Airway epithelial cell (primary cell): ENCODE measurements around the gene GMPR2. TPM values are rescaled to one million over a fixed set of nuclear protein-coding genes. Genes with fewer than 3 reads are reported as not detected.

Experiments
- total RNA-seq: library from RNA; depleted of rRNA; stranded (reverse); fragments of >200 nt; gene quantifications from 2 replicates; pipeline ENCODE4 v1.2.3, GENCODE V29; 2015

GMPR2 gene
- 30.3 and 45.9 TPM in 2 replicates for total RNA-seq

DNA sequence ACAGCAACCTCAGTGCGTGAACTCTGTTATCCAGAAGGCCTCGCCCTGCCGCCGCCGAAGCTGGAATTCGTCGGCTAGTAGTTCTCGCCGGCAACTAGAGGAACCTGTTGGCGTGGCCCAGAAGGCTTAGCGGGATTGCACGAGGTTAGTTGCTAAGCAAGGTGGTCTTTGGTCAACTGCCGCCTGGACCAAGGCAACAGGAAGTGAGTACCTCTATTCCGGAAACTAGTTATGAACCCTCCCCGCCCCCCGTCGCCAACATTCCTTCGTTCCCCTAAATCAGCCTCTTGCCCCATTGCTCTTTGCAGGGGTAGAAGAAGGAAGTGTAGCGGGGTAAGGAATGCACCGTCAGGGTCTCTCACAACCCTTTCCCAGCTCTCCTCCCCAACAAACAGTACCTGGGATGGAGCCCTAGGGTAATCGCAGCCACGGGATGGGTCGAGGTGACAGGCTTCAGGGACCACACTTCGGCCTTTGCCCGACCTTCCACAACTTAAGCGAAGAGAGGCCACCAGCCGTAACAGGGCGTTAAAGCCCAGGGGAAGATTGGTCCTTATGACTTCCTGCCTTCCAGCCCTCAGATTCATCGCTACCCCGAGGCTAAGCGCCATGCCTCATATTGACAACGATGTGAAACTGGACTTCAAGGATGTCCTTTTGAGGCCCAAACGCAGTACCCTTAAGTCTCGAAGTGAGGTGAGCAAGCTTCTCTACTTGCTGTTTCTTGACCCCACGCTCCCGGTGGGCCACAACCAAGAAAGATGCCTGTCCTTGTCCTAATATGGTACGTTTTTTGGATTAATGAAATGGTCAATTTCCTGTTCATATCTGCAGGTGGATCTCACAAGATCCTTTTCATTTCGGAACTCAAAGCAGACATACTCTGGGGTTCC lies at the start of gene GMPR2:
Gene GMPR2 (plus strand): TSS at position 285 of the 893 bp plus-strand sequence. CDS start 325 bp downstream, at position 610.

DNA sequence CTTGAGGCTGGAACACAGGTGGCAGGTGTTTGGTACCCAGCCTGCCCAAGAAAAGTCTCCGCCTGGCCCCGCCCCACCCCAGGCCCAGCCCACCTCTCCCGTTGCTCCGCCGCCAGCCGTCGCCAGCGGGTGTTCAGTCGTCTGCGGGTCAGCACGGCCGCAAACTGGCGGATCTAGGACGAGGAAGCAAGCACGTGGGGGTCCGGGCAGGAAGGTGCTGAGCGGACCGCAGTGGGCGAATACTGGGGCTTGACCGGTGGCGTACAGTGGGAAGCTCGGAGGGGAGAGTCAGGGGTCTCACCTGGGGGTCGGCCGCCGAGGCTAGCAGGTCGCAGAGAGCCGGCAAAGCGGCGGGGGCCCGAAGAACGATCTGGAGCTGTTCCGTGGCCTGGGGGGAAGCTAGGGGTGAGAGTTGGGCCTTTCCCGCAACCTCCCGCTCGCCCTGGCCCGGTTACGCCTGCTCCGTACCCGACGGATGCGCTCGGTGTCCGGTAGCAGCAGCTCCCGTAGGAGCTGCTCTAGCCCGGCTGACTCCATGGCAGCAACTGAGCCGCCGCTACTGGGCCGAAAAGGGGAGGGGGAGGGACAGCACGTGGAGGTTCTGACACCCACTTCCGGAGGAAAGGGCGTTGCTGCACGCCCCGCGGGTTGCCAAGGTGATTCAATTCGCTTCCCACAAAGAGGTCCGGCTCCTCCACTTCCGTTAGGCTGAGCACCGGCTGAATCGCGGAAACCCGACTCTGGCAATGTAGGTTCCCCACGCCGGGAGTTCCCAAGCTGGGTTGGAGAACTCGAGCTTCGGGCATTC lies 44.3 kb upstream of the GMPR2 start, which contains the start of gene IPO4:
Gene IPO4 (minus strand): TSS at position 566 of the 808 bp plus-strand sequence. CDS start 29 bp downstream, at position 537.

DNA sequence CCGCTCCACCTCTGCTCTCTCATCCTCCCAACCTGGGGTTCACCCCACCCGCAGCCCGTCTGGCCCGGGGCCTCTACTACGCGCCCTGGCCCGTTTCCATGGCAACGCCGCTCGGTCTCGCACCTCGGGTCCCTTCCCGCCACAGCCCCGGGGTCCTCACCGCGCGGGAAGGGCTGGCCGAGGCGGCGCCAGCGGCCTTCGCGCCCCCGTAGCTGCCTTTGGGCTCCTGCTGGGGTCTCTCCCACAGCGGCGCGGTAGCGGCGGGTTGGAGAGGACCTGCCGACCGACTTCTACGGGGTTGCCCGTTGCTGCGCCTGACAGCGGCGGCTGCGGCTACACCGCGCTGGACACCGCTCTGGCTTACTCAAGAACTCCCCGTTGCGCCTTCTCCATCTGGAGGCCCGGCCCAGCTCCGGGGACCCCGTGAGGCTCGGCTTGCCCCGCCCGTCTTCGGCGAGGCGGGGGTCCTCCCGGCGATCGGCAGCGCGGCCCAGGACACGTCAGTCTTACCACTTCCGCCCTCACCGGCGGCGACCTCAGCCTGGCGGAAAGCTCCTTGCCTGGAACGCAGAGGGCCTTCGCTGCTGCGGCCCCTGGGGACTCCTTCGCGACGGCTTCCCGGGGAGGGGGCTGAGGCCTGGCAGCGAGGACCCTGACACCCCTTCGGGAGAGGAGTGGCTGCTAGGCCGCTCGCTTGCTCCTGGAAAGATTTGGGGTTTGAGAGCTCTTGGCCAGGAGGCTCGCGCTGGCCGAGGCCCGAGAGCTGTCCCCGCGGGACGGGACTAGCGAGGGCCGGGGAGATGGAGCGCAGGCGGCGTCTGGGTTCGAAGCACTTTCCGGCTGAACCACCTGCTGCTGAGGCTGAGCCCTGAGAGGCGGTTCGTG lies 37.3 kb upstream of the GMPR2 start, which contains the start of gene TM9SF1:
Gene TM9SF1 (minus strand): TSS at position 256 of the 885 bp plus-strand sequence. CDS start 422 bp downstream, outside the sequence.

DNA sequence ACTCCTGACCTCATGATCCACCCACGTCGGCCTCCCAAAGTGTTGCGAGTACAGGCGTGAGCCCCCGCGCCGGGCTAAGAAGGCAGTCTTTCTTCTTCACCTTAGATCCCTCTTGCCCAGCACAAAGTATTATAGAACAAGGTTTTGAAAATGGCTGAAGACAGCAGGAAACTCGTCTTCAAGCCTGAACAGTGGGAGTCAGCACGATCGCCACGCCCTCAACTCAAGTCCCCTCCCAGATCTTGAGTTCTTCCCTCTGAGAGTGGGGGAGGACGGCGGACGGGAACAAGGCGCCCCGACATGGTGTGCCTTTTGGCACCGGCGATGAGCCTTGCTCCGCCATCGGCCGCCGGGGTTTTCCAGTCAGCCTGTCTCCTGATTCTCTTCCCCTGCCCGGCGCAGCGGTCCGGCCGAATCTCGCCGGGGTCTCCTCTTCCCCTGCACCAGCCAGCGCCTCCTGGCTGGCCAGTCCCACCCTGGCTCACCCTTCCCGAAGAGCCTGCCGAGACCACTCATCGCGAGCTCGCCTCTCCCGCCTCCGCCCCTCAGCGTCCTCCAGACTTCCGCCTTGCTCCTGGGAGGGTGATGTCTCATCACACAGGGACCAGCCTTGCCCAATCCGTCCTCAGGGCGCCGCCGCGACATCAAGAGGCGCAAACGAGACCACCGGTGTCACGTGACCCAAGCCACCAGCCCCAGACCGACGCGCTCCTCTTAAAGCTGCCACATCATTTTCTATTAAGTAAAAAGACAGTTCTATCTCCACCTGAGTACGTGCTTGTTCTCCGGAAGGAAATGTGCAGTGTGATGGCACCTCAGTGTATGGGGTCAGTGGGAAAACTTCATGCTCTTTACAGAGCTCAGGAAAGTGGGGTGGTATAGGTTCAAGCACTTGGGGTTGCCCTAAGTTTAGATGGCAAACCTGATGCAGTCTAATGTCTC lies 19.5 kb upstream of the GMPR2 start, which contains the start of gene CHMP4A:
Gene CHMP4A (minus strand): TSS at position 565 of the 942 bp plus-strand sequence. CDS start 49 bp downstream, at position 516.

DNA sequence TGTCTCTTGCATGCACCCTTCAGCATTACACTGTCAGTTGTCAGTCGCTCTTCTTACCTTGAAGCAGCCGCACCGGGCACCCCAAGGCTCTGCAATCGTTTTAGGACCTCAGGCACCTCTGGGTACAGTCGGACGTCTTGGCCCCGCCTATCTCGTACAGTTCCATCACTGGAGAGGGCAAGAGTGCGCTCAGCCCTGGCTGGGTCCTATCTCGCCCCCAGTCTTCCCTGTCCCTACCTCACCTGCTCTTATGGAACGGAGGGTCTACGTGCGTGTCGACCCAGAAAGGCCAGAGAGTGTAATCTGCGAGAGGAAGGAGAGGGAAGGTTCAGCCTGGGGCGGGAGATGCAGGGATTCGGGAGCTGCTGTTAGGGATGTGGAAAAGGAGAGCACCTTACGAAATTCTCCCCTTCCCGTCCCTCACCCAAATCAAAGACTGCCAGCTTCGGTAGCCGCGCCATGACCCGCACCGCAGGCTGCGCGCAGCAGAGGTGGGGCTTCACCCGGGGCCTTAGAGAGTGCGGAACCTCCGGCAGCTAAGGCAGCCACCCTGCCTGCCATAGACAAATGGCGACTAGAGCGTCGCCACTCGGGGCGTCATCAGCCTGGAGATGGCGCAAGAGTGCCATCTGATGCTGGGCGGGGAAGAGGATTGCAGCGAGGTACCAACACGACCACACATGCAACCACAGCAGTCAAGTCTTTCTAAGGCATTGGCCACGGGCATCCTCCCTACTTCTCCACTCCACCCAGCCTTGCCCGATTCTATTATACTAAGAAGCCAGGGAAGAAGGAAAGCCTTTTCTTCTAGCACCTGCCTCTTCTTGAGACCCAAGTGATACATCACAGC lies 17.0 kb upstream of the GMPR2 start, which contains the start of gene MDP1:
Gene MDP1 (minus strand): TSS at position 572 of the 850 bp plus-strand sequence. CDS start 111 bp downstream, at position 461.

DNA sequence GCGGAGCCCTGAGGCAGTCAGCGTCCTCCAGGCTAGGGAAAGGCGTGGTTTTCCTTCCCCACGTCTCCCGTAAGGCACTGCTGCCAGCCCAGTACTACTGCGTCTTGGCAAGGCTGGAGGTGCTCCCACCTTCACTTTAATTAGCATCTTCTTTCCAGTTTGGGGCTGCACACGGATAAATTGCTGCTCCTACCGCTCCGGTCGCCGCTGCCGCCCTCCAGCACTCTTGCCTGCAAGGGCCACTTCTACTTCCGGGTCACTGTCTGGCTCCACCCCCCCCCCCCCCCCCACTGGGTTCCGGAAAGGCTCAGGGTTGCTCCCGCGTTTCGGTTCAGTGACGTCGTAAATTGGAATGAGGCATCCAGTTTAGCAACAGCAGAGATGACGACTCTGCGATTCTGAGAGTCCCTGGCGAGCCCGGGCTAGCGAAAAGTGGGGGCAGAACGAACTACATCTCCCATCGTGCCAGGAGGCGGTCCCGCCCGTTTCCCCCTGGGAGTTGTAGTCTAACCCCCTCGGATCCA lies 546 bp upstream of the GMPR2 start, which contains the start of gene NEDD8:
Gene NEDD8 (minus strand): TSS at position 247 of the 524 bp plus-strand sequence. CDS start 100 bp downstream, at position 147.

DNA sequence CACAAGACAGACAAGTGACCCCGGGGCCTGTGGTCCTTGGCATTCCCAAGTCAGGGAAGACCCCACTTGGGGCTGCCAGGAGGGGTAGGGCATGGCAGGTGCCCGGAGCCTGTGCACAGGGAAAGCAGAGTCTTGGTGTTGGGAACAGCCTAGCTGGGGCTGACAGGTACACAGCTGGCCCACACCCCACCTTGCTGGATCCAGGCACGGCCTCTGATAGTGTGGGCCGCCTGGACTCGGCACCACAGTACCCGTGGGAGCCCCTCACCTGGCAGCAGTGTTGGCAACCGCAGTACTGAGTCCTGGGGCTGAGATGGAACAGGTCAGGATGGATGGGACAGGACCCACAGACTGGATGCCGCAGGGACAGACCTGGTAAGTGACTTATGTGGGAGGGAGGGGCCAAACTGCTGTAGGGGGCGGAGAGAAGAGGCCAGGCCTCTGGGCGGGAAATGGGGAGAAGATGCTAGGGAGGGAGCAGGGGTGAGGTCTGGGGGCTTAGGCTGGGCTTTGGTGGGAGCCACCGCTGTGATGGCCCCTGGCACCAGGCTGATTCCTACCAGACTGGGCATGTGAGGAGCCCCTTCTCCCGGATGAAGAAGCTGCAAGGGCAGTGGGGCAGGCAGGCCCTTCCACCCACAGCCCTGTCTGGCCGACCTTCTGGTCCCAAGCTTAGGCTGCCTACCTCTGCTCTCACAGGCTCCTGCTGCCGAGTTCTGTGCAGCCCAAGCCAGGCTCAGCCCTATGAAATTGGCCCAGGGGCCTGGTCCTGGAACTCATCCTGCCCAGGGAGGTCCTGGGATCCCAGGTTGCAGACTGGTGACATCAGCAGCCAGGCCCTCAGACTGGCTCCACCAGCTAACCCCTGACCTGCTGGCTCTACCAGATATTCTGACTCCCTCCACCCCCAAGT lies 30.3 kb downstream of the GMPR2 start, which contains the start of gene TGM1:
Gene TGM1 (minus strand): TSS at position 357 of the 913 bp plus-strand sequence. CDS start 825 bp downstream, outside the sequence.

DNA sequence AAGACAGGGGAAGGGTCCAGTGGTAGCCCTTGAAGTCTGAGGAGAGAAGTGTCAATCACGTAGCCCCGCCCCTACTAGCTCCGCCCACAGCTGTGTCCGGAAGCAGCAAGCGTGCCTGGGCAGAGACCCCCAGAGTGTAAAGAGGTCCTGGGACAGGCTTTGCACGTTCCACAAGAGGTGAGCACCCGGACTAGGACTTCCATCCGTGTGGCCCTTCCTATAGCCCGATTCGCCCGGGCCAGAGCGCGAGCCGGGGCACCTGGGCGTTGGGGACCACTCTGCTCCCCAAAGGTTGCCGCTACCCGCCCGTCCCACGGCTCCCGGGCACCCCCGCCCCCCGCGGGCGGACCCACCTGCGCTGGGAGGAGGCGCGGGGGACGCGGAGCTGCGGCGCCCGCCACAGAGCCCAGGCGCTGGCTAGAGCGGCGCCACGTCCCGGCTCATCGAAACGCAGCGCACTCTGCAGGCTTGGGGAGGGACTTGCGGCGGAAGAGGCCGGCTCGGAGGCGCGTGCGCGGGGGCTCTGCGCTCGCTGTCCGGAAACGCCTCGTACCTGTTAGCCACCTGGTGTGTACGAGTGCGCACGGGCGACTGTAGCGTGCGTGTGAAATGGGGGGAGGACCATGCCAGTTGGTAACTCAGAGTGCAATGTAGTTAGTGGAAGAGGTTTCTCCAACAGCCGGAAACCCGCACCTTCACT lies 38.6 kb downstream of the GMPR2 start, which contains the start of gene RABGGTA:
Gene RABGGTA (minus strand): TSS at position 464 of the 700 bp plus-strand sequence. CDS start 482 bp downstream, outside the sequence.

Other genes starting within 250 kb of the GMPR2 start
- gene DHRS4L2, start 244.0 kb upstream of the GMPR2 start, total RNA-seq, result 10.0 and 14.7 TPM in 2 replicates
- 0.07 TPM in 1 of 2 replicates, not detected in the other for gene CARMIL3, start 180.9 kb upstream of the GMPR2 start, total RNA-seq
- gene CPNE6, start 161.4 kb upstream of the GMPR2 start, total RNA-seq, result not detected in 2 replicates
- gene PCK2, start 138.6 kb upstream of the GMPR2 start, total RNA-seq, result 15.0 and 15.2 TPM in 2 replicates
- 37.3 and 48.1 TPM in 2 replicates for gene DCAF11, start 118.2 kb upstream of the GMPR2 start, total RNA-seq
- gene NRL, start 118.0 kb upstream of the GMPR2 start, total RNA-seq, result 0.23 and 1.5 TPM in 2 replicates
- not detected in 2 replicates for gene FITM1, start 102.3 kb upstream of the GMPR2 start, total RNA-seq
- 143 and 167 TPM in 2 replicates for gene PSME1, start 96.7 kb upstream of the GMPR2 start, total RNA-seq
- gene EMC9, start 91.3 kb upstream of the GMPR2 start, total RNA-seq, result 19.5 and 25.0 TPM in 2 replicates
- 54.1 and 80.0 TPM in 2 replicates for gene PSME2, start 86.3 kb upstream of the GMPR2 start, total RNA-seq
- 37.5 and 96.2 TPM in 2 replicates for gene RNF31, start 85.4 kb upstream of the GMPR2 start, total RNA-seq
- 10.6 and 14.6 TPM in 2 replicates for gene IRF9, start 71.7 kb upstream of the GMPR2 start, total RNA-seq
- gene REC8, start 60.8 kb upstream of the GMPR2 start, total RNA-seq, result 20.7 and 24.2 TPM in 2 replicates
- 69.6 and 70.8 TPM in 2 replicates for gene IPO4, start 44.1 kb upstream of the GMPR2 start, total RNA-seq
- gene TM9SF1, start 37.5 kb upstream of the GMPR2 start, total RNA-seq, result 46.4 and 51.1 TPM in 2 replicates
- not detected in 2 replicates for gene TSSK4, start 27.2 kb upstream of the GMPR2 start, total RNA-seq
- 60.7 and 77.1 TPM in 2 replicates for gene CHMP4A, start 19.4 kb upstream of the GMPR2 start, total RNA-seq
- 11.5 and 12.0 TPM in 2 replicates for gene MDP1, start 16.9 kb upstream of the GMPR2 start, total RNA-seq
- gene NEDD8, start 562 bp upstream of the GMPR2 start, total RNA-seq, result 243 and 248 TPM in 2 replicates
- 52.2 and 64.4 TPM in 2 replicates for gene TINF2, start 9.7 kb downstream of the GMPR2 start, total RNA-seq
- 229 and 247 TPM in 2 replicates for gene TGM1, start 30.2 kb downstream of the GMPR2 start, total RNA-seq
- gene RABGGTA, start 38.7 kb downstream of the GMPR2 start, total RNA-seq, result 58.5 and 80.3 TPM in 2 replicates
- gene DHRS1, start 66.9 kb downstream of the GMPR2 start, total RNA-seq, result 82.6 and 85.4 TPM in 2 replicates
- 20.7 and 32.6 TPM in 2 replicates for gene NOP9, start 66.9 kb downstream of the GMPR2 start, total RNA-seq
- 2.2 and 2.7 TPM in 2 replicates for gene CIDEB, start 75.0 kb downstream of the GMPR2 start, total RNA-seq
- 55.2 and 59.3 TPM in 2 replicates for gene LTB4R2, start 77.2 kb downstream of the GMPR2 start, total RNA-seq
- gene LTB4R, start 78.6 kb downstream of the GMPR2 start, total RNA-seq, result 7.7 and 16.1 TPM in 2 replicates
- gene ADCY4, start 102.1 kb downstream of the GMPR2 start, total RNA-seq, result 0.85 and 1.6 TPM in 2 replicates
- gene RIPK3, start 107.1 kb downstream of the GMPR2 start, total RNA-seq, result 5.4 and 6.0 TPM in 2 replicates
- gene NFATC4, start 135.3 kb downstream of the GMPR2 start, total RNA-seq, result 24.3 and 29.6 TPM in 2 replicates
- 16.4 and 21.9 TPM in 2 replicates for gene NYNRIN, start 166.1 kb downstream of the GMPR2 start, total RNA-seq
- gene CBLN3, start 196.7 kb downstream of the GMPR2 start, total RNA-seq, result 0.56 and 1.1 TPM in 2 replicates
- 60.4 and 66.9 TPM in 2 replicates for gene KHNYN, start 197.0 kb downstream of the GMPR2 start, total RNA-seq
- 17.0 and 34.2 TPM in 2 replicates for gene SDR39U1, start 209.8 kb downstream of the GMPR2 start, total RNA-seq